GM19372 (cell line): ENCODE measurements around the gene AZI2.

Source experiments
- ATAC-seq: cut with Tn5 transposase; IDR thresholded peaks from one replicate; pipeline ENCODE4 v1.9.1; 2021; ENCODE audit warnings: mild to moderate bottlenecking, low read depth, moderate library complexity; ENCODE audit not compliant: unreplicated experiment

The AZI2 gene

GRCh38 chr3:28308196-28308595, 40.4 kb downstream of the AZI2 start:
- ATAC-seq, result no peak

DNA sequence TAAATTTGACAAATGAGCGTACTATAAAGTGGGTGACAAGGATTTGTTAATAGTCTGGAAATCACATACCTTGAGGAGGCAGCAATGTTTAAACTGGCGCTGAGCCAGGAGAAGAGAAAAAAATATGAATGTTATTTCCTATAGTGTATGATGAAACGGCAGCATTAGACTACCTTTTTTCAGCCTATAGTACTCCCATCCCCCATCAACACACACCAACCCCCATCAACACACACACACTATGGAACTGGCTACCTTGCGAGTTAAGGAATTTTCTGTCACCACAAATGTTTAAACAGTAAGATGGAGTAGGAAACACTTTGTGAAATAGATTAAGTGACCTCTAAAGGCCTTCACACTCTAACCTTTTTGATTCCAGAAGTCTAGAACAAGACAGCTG, 46.9 kb downstream of the AZI2 start:
- no peak for ATAC-seq

DNA sequence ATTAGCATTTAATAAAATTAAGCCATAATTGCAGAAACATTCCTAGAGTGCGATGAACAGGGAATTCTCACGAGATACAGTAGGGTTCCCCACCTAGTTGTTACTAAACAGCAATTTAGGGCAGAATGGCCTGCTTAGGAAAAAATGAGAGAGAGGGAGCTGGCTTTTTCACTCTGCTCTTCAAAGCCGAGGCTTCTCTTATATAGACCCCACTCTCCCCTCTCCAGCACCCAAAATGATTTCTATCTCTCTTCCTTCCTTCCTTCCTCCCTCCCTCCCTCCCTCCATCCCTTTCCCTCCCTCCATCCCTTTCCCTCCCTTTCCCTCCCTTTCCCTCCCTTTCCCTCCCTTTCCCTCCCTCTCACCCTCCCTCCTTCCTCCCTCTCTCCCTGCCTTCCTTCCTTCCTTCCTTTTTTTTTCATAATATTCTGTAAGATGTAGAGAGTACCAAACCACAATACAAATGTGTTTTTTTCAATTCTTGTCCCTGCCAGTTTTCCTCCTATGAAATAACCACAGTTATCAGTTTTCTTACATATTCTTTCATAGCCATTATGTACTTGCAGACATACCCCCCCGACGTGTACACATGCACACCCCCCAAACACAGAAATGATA, 48.2 kb downstream of the AZI2 start:
- ATAC-seq, result no peak

DNA sequence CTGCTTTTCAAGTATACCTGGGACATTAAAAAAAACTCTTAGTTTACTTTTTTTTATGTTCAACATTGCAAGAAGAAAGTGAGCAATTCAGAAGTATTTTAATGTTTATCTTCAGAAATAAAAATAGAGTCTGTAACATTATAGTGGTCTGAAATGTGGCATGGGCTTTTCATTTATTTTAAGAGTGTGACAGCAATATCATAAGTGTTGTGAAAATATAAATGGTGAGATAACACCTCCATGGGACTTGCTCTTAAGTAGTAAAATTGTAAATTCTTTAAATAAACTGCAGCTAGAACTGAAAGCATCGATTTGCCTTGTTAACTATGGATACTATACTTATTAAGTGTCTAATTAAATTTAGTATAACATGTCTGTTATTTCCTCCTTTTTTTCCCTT, 48.9 kb downstream of the AZI2 start:
- ATAC-seq, result no peak

DNA sequence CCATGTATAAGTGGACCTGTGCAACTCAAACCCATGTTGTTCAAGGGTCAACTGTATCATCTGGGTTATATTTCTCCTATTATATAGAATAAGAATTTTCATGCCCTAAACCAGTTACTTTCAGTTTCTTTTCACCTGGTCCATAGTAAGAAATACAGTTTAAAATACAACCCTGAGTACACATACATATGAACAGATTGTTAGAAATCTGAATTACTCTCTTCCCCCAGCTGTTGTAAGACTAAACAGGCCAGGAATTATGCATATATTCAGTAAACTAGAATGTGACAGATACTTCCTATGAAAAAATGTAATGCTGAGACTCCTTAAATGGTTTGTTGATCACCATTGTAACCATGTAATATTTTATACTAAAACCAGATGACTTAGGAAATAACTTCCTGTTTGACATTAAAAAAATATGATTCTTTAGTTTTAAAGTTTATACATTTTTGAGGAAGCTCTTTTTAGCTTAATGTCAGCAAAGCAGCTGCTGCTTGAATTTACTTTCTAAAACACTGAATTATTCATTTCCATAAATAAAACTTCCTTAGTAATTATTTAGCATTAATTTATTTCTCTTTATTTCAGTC, 52.6 kb downstream of the AZI2 start:
- ATAC-seq, result no peak

- ATAC-seq, result no peak
These were observed 53.8 kb downstream of the AZI2 start for GRCh38 chr3:28294667-28295413.

GRCh38 chr3:28292622-28293021, 56.0 kb downstream of the AZI2 start:
- ATAC-seq, result no peak

GRCh38 chr3:28291577-28291976, 57.0 kb downstream of the AZI2 start:
- ATAC-seq, result no peak

DNA sequence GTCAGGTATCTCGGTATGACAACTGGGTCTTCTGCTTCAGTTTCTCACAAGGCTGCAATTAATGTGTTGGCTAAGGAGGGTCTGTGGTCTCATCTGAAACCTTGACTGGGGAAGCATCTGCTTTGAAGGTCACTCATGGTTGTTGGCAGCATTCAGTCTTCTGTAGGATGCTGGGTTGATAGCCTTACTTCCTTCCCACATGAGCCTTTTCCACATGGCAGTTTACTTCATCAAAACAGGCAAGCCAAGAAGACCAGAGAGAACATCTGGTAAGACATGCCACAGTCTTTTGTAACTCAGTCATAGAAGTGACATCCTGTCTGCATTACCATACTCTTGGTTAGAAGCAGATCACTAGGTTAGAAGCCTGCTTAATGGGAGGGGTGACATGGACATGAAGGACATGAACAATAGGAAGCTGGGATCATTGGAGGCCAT, 57.7 kb downstream of the AZI2 start:
- ATAC-seq, result no peak

DNA sequence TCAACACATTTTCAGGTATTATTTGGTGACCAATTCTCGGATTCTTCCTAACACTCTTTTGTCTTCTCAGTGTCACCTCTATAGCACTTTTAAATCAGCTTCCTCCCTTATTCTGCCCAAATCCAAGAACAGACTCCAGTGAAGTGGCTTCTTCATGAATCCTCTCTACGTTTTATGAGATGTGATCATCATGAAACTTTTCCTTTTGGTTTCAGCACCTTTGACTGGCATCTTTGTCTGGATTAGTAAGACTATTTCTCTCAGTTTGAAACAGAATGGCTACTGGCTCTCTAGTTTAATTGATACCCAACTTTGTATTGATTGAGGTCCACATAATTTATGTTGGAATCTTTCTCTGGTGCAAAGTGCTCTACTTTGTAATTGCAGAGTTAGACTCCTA, 61.6 kb downstream of the AZI2 start:
- no peak for ATAC-seq

- peak; percentile 95 for ATAC-seq
These were observed 62.0 kb downstream of the AZI2 start for GRCh38 chr3:28286595-28286994.

DNA sequence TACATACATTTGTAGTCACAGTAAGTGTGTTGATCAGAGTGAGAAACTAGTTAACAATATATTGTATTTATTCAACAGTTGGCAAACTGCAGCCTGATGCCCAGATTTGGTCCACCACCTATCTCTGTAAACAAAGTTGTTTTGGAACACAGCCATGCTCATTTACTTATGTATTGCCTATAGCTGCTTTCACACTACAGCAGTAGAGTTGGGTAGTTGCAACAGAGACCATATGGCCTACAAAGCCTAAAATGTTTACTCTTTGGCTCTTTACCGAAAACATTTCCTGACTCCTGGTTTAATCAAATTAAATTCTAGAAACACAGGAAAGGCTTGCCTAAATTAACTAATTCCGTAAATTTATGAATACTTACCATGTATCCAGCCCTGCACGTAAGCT, 67.8 kb downstream of the AZI2 start:
- no peak for ATAC-seq

GRCh38 chr3:28279770-28280169, 68.9 kb downstream of the AZI2 start:
- ATAC-seq, result no peak

DNA sequence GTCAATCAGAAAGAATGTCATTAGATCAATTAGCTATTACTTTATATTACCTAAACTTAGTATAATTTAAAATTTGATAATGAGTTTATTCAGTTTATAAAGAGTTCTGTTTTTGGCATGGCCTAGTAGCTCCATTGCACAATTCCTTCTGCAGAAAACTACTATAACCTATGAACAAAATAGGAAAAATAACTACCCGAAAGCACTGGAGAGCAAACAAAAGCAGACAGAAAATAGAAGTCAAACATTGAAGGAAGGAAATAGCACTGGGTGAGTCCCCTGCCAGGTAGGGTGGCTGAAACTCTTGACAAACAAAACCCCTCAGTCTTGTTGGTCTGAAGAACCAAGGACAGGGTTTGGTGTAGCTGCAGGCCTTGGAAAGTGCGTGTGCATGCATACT, 69.7 kb downstream of the AZI2 start:
- ATAC-seq, result no peak

DNA sequence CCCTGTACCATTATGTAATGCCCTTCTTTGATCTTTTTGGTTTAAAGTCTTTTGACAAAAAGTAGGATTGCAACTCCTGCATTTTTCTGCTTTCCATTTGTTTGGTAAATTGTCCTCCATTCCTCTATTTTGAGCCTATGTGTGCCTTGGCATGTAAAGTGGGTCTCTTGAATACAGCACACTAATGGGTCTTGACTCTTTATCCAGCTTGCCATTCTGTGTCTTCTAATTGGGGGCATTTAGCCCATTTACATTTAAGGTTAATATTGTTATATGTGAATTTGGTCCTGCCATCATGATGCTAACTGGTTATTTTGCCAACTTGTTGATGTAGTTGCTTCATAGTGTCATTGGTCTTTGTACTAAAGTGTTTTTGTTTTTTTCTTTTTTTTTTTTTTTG, 74.8 kb downstream of the AZI2 start:
- ATAC-seq, result no peak
